ENCODE measurements around the gene KCNQ2. TPM values are rescaled to one million over a fixed set of nuclear protein-coding genes. Genes with fewer than 3 reads are reported as not detected.

The KCNQ2 gene
- total and polyA plus RNA-seq, 12 donors = 0.69 to 81.6 (median 10.3) TPM; not detected in 3

- intact Hi-C loops (cut with DNase I) = no loop called here
Observed at GRCh38 chr20:63487116-63487764, 14.8 kb upstream of the KCNQ2 start.

DNA sequence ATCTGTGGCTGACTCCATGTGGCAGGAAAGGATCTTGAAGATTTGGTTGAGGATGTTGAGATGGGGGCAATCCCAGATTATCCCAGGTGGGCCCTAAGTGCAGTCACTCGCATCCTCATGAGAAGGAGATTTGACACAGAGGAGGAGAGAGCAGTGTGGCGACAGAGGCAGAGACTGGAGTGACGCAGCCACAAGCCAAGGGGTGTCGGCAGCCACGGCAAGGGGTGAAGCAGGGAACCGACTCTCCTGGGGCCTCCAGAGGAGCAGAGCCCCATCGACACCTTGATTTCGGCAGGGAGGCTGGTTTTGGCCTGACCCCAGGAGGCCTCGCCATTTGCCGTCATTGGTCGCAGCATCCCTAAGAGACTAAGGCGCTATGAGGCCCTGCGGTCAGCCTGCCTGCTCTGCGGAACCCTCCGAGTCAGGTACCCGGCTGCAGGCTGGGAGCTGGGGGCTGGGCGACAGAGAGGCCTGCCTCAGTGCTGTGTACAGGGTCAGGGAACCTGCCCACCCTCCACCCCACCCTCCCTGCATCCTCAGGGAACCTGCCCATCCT, 13.9 kb upstream of the KCNQ2 start:
- no peaks in the 10 kb centered on the region for H3K4me1 ChIP-seq (replicated peaks in 1 of 2)
- intact Hi-C loops (cut with DNase I) = no loop called here
- DNase-seq = no peak
- 90 to 96% (median 94%) methylated on average over 9 to 17 of the region's 17 CpGs for WGBS, 4 donors
- TF ChIP-seq CTCF (IDR thresholded peaks at IDR 0.05) = no peak
- no peak for TF ChIP-seq POLR2A (IDR thresholded peaks at IDR 0.05)
- peaks cover 0 to 5% of the 10 kb centered on the region in 2 donors for H3K36me3 ChIP-seq (replicated peaks in 1 of 2)
- no peak overlapping the region for H3K27ac ChIP-seq
- H3K27me3 ChIP-seq = peaks cover 6% of the 10 kb centered on the region
- no peak overlapping the region for H3K4me3 ChIP-seq
- no peaks in the 10 kb centered on the region for H3K9me3 ChIP-seq (replicated peaks in 1 of 3)

More at GRCh38 chr20:63487116-63487764, 14.8 kb upstream of the KCNQ2 start:
- no peak overlapping the region for H3K4me3 ChIP-seq
- H3K4me1 ChIP-seq (replicated peaks in 1 of 2) = no peaks in the 10 kb centered on the region
- WGBS, 4 donors = 45 to 55% (median 49%) methylated on average over 7 to 14 of the region's 14 CpGs
- DNase-seq = no peak
- H3K27ac ChIP-seq = no peak overlapping the region
- TF ChIP-seq CTCF (IDR thresholded peaks at IDR 0.05) (no peak), POLR2A (IDR thresholded peaks at IDR 0.05) (no peak)
- H3K27me3 ChIP-seq = peaks cover 6% of the 10 kb centered on the region
- no peaks in the 10 kb centered on the region for H3K9me3 ChIP-seq (replicated peaks in 1 of 3)
- peaks cover 0 to 5% of the 10 kb centered on the region in 2 donors for H3K36me3 ChIP-seq (replicated peaks in 1 of 2)

DNA sequence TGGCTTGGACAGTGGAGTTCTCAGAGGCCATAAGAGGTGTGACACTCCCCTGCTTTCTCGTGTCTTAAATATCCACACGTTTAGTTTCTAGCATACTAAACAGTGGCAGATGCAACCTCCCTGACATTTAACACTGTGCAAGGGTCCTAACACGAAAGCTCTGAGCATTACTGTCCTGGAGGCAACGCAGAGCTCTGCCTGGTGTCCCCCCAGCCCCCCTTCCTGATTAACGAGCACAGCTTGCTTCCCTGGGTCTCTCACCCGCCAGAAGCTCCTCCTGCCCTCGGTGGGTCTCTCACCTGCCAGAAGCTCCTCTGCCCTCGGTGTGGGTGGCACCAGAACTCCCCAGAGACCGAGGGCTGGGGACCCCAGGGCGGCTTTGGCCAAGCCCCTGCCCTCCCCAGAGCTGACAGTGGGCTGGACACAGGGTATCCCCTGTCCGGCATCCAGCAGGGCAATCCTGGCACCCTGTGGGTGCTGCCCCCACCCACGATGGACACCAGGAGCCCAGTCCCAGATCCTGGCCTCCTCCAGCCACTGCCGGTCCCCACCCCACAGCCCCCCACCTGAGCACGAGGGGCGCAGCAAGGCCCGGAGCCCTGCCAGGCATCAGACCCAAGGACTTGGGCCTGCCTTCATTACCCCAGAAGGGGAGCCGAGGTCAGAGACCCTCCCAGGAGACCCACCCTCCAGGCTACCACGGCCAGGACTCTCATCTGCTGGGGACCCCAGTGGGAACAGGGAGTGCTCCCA, 12.4 kb upstream of the KCNQ2 start:
- no peak overlapping the region for H3K27ac ChIP-seq
- H3K27me3 ChIP-seq = peaks cover 10% of the 10 kb centered on the region
- H3K9me3 ChIP-seq (replicated peaks in 1 of 3) = no peaks in the 10 kb centered on the region
- no peaks in the 10 kb centered on the region for H3K4me1 ChIP-seq (replicated peaks in 1 of 2)
- no peak for DNase-seq
- intact Hi-C loops (cut with DNase I) = no loop called here
- H3K4me3 ChIP-seq = no peak overlapping the region
- no peak for TF ChIP-seq CTCF (IDR thresholded peaks at IDR 0.05)
- TF ChIP-seq POLR2A (IDR thresholded peaks at IDR 0.05) = no peak
- H3K36me3 ChIP-seq (replicated peaks in 1 of 2) = no peaks in the 10 kb centered on the region
- 46 to 67% (median 54%) methylated on average over 8 to 18 of the region's 18 CpGs for WGBS, 4 donors

DNA sequence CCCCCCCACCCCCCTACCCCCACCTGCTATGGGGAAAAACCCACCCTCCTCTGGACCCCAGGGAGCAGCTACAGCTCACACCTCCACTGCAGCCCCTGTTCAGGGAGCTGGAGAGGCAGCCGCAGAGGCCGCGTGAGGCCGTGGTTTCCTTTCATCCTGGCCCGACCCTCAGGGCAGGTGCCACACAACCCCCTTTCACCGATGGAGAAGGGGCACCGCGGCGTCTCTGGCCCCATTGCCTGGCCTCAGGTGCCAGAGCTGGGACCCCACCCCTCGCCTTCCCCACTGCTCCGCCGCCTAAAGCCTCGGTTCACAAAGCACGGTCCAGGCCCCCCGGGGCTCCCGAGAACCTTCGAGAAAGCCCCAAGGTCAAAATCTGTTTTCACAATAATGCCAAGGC, 11.8 kb upstream of the KCNQ2 start:
- intact Hi-C loops (cut with DNase I) = no loop called here
- Histone ChIP-seq H3K9me3 (replicated peaks in 1 of 3) (no peaks in the 10 kb centered on the region), H3K4me1 (replicated peaks in 1 of 2) (no peaks in the 10 kb centered on the region), H3K27ac (no peak overlapping the region), H3K36me3 (replicated peaks in 1 of 2) (no peaks in the 10 kb centered on the region), H3K4me3 (no peak overlapping the region), H3K27me3 (peaks cover 10% of the 10 kb centered on the region)
- TF ChIP-seq CTCF (IDR thresholded peaks at IDR 0.05) (no peak), POLR2A (IDR thresholded peaks at IDR 0.05) (no peak)
- DNase-seq = no peak
- 46 to 57% (median 47%) methylated on average over 8 to 17 of the region's 17 CpGs for WGBS, 4 donors

Measured in adrenal gland (tissue), 12 donors.